Right renal pelvis (tissue), 4 donors: Measurements from ENCODE around the gene ZNF423. TPM values are rescaled to one million over a fixed set of nuclear protein-coding genes. Genes with fewer than 3 reads are reported as not detected.

Source experiments
- DNase-seq, 4 donors: peaks; one replicate each; pipeline ENCODE4 v3.0.0-alpha.2; 2013; ENCODE audit warnings: low read depth in 4 of 4, low spot score in 3 of 4, missing footprints in 1 of 4
- polyA plus RNA-seq, 4 donors: library from polyadenylated mRNA; unstranded; fragments of 120-200 nt; gene quantifications; one replicate each; pipeline ENCODE4 v1.2.1, GENCODE V29; 2013; ENCODE audit not compliant: insufficient read length in 4 of 4

ZNF423 gene
- polyA plus RNA-seq, 4 donors: 26.0 to 28.4 (median 27.2) TPM

DNA sequence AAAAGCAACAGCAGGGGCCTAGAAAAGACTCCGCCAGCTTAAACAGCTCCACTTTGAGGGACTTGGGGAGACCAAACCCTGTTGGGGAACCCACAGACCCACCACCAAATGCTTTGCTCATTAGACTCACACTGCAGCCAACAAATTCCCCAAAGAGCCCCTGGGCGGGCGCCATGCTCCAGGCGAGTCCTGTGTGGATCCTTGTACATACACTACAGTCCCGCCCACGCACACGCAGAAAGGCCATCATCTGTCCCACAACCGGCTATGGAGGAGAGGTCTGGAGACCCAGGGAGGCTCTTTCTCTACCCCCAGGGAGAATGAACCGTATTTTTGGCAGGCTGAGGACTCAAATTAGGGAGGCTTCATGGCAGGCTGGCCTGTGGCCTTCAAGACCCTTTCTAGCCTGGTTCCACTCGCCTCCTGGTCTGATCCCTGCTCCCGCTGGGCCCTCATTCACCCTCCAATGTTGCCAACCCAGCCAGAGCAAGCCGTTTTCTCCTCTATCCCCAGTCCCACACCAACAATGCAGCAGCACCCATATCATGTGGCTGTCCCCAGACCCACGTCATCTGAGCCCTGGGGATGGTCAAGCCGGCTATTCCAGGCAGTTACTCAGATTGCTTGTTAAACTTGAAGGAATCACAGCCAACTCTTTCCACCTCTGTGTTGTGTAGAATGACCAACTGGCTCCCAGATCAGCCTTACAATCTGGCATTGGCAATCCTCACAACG lies 27.2 kb downstream of the ZNF423 start:
- DNase-seq: no peak

DNA sequence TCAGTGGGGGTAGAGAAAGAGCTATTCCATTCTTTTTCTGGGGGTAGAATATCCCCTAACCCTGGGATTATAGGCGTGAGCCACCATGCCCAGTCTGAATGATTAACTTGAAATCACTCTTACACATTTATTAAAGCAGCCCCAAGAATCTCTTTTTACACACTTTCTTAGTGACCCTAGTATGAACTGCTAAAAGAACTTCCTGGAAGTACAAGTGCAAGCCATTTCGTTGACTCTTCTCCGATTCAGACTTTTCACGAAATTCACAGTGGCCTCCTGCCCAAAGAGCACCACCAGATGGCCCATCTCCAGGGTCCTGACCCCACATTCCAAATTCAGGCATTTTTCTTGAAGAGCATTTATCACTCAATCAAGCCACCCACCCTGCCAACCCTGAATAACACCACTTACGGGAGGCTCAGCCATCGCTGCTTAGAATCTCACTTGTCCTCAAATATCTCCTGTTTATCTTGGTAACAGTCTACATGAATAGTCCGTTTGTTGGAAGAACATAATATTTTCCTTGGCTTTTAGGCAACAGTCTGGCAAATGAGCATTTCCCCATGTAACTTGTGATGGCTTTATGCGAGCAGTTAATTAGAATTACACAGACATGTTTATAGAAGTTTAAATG lies 28.0 kb downstream of the ZNF423 start:
- DNase-seq: no peak

DNA sequence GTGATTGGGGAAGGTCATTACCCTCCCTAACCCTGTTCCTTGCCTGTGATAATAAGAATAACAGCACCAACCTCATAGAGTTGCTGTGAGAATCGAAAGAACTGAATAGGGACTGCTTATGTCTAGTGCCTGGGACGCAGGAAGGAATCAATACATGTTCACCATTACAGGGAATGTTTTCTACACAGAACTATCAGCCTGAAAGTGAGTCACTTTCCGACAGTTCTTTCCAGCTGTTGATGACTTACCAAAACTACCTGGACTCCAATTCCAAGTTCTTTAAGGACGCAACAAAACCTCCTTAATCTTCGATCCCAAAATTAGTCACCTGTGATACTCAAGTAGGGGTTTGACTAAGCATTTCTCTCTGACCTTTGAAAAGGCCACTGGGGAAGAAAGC lies 29.4 kb downstream of the ZNF423 start:
- DNase-seq: no peak

DNA sequence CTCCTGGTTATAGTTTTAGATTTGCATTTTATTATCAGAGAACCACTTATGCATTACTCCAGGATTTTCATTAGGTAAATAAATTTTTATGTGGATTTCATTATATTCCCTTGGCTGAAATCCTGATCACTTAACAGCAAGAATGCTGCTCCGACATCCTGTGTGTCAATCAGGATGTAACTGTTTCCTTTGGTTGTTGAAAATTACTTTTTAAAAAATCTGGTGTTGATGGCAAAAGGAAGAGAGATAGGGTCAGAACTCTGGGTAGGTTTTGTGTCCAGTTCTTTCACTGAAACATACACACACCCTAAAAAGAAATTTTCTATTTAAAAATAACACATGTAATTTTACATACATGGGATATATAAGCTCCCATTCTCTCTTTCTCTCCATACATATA lies 30.9 kb downstream of the ZNF423 start:
- no peak for DNase-seq

DNA sequence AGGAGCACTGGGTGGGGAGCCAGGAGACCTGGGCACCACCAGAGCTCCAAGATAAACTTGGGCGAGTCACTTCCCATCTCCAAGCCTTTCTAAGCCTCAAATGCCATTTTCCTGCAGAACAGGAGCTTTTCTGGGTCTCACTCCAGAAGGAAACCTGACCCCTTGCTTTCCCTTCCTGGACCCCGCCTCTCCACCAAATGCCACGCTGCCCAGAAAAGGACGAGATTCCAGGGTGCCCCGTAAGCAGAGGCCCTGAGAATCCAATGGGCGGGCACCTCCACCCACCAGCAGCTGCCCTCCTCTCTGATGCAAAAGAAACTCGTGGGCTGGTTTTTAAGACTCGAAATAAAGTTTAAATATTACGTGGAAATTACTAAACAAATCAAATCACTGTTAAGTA lies 31.3 kb downstream of the ZNF423 start:
- DNase-seq: no peak

DNA sequence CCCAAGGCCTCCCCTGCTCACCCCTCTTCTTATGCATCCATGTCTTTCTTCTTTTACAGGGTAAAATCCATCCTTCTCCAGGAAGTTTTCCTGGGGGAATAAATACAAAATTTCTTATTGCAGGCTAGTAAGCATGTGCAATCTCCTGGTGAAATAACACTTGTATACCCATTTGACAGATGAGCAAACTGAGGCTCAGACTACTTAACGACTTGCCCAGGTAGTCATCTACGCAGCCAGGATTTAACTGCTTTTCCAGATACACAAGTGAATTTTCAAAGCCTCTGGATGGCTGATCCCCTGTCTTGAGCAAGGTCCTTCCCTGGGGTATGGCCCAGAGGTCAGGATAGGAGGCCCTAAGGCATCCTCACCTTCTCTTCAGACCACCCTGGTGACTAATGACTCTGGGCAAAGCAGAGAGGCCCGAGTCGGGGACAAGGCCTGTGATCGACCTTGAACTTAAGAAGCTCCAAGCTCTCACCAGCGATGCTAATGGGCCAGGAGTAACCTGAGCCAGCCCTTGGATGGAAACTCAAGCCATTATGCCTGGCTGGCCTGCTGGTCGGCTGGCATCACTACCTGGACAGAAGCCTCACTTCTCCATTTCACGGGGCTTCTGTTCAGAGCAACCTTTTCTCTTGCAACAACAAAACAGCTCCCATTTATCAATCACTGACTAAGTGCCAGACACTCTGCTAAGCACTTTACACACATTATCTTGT lies 33.1 kb downstream of the ZNF423 start:
- no peak for DNase-seq

DNA sequence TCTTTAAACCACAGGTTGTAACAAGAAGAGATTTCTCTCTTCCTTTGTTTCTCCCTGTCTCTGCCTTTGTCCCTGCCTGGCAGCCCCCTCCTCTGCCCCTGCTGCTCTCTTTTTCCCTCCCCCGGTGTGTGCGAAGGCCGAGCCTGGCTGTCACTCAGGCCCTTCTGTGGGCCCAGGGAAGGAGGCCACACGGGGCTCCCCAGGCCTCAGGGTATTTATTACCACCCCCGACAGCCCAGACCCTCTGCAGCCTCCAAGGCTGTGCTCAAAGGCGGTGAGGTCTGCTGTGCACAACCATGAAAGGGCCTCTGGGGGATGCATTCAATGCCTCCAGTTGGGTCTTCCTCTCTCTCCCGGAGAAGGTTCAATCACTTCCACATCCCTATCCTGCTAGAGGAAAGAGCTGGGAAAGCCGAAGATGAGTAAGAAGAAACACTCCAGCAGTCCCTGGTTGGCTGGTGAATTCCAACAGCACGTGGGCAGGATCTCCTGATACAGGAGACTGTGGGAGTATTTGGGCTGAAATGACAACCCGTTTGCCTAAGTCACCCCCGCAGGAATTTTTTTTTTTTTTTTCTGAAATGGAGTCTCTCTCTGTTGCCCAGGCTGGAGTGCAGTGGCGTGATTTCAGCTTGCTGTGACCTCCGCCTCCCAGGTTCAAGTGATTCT lies 34.2 kb downstream of the ZNF423 start:
- DNase-seq: no peak

DNA sequence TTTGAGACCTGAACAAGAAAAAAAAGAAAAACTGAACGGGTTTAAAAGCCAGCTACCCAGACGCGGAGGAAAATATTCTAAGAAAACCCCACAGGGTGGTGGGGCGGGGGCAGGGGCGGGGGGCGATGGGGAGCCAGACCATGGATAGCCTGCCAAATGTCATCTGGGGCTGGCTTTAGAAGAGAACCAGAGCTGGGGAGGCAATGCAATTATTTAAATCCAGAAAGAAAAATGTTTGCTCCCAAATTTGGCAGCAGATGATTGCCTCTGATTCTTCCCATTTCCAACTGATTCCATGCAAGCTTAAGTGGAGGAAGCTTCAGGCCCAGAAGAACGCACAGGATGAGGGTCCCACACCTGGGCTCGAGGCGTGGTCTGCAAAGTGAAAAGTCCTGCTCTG lies 34.8 kb downstream of the ZNF423 start:
- DNase-seq: no peak

DNA sequence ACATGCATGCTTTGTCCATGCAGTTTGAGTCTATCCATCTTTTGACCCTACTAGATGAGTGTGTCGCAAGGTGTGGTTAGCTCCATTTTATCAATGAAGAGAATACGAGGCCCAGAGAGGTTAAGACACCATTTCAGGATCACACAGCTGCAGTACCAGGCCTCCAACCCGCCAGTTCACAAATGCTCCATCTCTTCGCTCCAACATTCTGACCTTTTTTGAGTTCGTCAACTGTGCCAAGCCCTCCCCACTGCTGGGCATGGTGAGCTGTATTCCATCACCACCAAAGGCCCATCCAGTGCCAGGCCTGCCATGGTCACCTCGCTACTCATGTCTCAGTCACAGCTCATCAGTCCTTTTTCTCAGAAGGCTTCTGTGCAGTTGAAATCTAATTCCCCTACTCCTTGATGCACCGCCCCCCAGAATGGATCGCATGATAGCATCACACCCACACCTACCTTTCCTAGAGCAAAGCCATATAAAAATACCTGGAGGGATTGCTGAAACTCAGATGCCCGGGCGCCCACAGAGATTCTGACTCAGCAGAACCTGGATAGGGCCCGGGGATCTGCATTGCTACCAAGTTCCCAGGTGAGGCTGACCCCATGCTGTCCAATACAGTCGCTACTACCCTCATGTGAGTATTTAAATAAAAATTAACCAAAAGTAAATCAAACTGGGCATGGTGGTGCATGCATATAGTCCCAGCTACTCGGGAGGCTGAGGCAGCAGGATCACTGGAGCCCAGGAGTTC lies 38.0 kb downstream of the ZNF423 start:
- DNase-seq: no peak

DNA sequence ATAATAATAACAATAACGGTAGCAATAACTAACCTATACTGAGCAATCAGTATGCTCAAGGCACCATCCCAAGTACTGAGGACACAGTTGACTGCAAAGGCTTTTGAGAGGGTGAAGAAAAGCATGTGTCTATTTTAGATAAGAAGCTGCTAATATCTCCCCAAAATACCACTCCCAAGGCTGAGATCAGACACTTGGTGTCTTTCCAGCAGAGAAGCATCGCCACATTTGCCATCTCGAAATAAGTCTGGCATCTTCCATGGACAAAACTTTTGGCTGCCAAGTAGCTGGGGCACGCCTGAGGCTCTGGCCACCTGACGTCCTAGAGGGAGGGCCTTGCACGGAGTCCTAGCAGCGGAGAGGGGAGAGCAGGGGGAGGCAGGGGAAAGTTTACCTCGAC lies 39.0 kb downstream of the ZNF423 start:
- no peak for DNase-seq

DNA sequence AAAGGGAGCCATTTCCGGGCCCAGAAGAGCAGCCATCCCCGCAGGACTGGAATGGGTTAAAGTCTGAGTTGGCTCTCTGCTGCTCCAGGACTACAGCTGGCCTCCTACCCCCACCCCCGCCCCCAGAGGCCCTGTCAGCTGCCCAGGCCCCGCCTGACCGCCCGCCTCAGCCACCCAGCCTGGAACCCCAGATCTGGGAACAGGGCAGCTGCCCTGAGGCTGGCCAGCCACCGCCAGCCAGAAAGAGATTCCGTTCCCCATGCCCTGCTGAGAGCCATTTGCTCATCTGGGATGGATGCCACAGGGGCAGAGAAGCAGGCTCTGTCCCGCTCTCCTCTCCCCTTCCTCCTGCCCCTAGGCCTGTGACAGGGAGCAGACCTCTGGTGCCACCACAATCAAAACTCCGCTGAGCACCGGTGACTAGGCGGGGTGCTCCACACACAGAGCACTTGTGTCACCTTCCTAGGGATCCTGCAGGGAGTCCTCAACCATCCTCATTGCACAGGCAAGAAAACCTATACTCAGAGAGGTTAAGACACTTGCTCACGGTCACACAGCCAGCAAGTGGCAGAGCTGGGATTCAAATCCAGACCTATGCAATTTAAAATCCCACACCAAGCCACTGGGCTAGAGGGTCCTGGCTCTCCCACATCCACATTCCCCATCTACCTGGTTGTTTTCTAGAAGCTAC lies 44.1 kb downstream of the ZNF423 start:
- DNase-seq: no peak

DNA sequence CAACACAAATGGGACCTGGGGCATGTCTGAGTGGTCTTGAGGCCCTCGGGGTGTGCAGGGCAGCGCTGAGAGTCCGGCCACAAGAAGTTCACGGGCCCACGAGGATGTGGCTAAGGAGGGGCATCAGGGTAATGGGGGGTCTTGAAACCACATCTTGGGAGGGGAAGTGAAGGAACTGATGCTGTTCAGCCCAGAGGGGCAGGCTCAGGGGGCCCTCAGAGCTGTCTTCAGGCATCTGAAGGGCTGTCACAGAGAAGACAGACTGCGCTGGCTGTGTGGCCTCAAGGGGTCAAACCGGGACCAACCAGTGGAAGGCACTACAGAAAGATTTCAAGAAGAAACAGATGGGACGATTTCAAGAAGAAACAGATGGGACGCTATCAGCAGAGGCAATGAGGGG lies 45.1 kb downstream of the ZNF423 start:
- no peak for DNase-seq

DNA sequence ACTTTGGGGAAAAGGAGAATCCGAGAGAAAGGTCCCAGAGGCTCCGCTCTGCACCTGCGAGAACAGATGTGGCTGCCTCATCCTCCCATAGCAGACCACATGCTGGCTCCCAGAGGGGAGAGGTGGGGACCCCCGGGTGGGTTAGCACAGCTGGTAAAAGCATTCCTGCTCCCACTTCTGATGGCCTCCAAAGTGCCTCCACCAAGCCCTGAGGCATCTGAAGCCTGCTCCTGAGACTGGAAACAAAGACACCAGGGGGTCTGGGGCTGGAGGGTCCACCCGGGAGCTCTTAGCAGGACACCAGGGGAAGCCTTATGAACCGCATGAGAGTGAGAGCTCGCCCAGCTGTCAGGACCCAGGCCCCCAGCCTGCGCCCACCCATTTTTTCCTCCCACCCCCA lies 46.4 kb downstream of the ZNF423 start:
- no peak for DNase-seq

DNA sequence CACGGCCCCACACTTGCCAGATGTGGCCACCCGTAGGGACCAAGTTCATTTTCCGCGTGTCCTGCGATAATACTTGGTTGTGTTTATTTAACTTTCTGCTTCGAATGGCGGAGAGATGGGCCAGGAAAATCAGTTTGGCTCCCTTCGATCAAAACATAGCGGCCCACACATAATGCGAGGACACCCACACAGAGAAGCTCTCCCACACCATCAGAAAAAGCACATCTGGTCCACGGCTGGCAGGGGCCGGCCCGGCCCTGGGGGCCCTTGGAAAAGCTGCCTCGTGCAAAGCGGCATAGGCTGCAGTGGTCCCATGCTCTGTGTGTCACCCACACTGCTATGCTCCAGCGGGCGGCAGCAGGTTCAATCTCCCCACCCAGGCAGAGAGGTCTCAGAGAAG lies 46.9 kb downstream of the ZNF423 start:
- no peak for DNase-seq

DNA sequence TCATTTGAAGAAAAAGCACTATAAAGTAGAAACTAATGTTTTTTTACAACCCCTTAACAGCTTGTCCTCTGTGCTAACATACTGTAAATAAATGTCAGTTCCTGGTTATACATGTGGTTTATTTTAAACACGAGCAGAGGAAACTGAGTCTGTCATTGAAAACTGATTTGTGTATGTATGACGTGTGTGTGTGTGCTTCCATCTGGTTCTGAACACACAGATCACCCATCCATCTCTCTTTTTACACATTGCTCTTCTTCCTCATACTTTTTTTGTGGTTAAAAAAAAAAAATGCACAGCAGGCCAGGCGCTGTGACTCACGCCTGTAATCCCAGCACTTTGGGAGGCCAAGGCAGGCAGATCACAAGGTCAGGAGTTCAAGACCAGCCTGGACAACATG lies 49.5 kb downstream of the ZNF423 start:
- DNase-seq: no peak

DNA sequence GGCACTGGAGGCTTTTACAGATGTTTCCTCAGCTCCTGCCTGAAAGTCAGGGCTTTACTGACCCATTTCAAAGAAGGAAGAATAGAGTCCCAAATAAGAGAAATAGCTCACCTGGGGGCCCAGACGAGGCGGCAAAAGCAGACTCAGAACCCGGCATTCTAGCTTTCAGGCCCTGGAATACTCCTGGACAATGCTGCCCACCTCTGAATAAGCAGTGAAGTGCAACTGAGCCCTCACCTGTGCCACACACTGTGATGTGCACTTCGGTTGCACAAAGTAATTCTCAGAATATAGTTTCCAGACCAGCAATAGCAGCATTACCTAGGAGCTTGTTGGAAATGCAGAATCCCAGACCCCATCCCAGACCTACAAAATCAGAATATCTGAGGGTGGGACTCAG lies 54.6 kb downstream of the ZNF423 start:
- DNase-seq: no peak

DNA sequence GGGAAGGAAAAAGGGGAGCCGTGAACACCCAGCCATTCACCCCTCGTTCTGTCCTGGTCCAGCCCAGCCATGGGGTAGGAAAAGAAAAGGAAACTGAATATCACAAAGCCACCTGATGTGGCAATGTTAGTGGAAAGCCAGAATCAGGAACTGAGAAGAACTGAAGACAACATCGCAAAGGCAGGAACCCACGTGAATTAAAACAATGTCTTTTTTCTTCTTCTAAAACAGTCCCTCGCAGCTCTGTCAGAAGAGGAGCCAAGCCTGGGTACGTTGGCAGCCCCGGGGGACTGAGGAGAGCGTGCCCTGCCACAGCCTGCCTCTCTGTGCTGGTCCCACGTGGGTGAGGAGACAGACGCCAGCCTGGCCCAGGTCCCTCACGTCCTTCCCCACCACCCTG lies 55.0 kb downstream of the ZNF423 start:
- DNase-seq: no peak

DNA sequence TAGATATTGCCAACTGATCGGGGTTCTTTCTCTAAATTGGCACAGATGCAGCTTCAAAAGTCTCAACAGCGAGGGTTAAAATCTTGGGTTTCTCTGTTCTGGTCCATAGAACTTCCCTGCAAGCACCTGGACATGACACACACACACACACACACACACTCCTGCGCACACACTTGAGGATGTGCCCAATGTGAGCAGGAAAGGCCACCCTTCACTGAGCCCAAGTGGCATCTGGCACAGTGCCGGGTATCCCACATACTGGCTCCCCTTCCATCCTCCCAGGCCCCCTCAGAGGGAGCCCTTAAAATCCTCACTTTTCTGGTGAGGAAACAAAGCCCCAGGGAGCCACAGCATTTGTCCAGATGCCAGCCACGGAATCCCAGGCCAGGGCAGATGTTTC lies 55.5 kb downstream of the ZNF423 start:
- DNase-seq: no peak

DNA sequence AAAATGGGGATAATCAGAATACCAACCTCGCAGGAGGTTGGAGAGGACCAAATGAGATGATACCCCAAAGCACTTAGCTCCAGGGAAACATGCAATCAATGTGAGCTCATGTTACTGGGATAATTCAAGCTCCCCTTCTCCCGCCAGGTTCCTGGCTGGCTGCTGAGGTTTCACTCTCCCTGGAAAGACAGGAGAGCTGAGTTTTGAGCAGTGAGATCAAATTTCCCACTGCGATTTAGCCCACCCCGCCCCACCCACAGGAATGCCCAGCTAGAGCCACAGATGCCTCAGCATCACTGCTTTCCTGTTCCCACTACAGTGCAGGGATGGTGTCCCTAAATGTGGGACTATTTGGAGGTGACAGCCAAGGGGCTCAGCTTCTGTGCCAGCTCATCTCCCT lies 56.7 kb downstream of the ZNF423 start:
- no peak for DNase-seq

DNA sequence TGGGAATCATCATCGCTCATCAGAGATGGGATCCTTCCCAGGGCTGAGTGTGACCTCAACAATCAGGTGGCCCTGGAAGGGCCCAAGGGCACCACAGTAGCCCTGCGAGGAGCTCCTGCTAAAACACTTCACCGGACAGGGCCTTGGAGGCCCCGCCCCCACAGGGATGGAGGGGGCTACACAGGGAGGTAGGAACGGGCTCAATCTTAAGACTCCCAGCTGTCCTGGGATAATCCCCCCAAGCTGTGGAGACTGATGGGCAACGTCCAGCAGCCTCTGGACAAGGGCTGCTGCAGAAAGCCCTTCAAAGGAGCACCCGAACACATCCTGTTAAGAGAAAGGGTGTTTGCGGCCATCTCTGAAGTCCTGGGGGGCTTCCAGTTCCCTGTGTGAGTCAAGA lies 60.4 kb downstream of the ZNF423 start:
- no peak for DNase-seq
